Natural killer cell (primary cell): ENCODE results near the gene PTPRN2. TPM values are rescaled to one million over a fixed set of nuclear protein-coding genes. Genes with fewer than 3 reads are reported as not detected.
"Not testable (repeated sequence)": the region's sequence is repeated elsewhere in the genome, so short reads cannot be mapped to it uniquely, and the experiment has no call there.

Source experiments
- ATAC-seq, 3 donors: fragments of 150-1000 bp in 2 of 3; fragments of 200-7000 bp in 1 of 3; cut with Tn5 transposase; 1 replicate in 1 of 3; 2 replicates in 2 of 3; pipeline ENCODE4 v1.10.0; 2021; ENCODE audit warnings: mild to moderate bottlenecking in 2 of 3, moderate library complexity in 2 of 3
- DNase-seq, 2 donors: peaks; one replicate each; pipeline versions ENCODE4 v3.0.0 to v3.0.0-alpha.2; 2013 to 2021; ENCODE audit warnings: mixed read lengths in 1 of 2
- H3K27ac ChIP-seq: one replicate; pipeline ENCODE4 v1.5.1; 2013; ENCODE audit warnings: mild to moderate bottlenecking, low read length
- H3K27me3 ChIP-seq: one replicate; pipeline ENCODE4 v1.6.1; 2013; ENCODE audit warnings: low read length; ENCODE audit not compliant: control insufficient read depth, insufficient read depth
- H3K36me3 ChIP-seq: one replicate; pipeline ENCODE4 v1.6.1; 2013; ENCODE audit warnings: low read length; ENCODE audit not compliant: control insufficient read depth, insufficient read depth
- H3K4me1 ChIP-seq: one replicate; pipeline ENCODE4 v1.6.1; 2013; ENCODE audit warnings: low read length; ENCODE audit not compliant: control insufficient read depth, insufficient read depth
- H3K4me3 ChIP-seq: one replicate; pipeline ENCODE4 v1.5.1; 2013; ENCODE audit warnings: low read length
- H3K9me3 ChIP-seq: one replicate; pipeline ENCODE4 v1.6.1; 2013; ENCODE audit warnings: low read length; ENCODE audit not compliant: control insufficient read depth, insufficient read depth
- H3K27ac Mint-ChIP-seq, 2 donors: one replicate each; pipeline ENCODE4 v1.8.0; 2022; ENCODE audit warnings: mild to moderate bottlenecking in 2 of 2, mixed read lengths in 2 of 2, moderate library complexity in 1 of 2
- H3K27me3 Mint-ChIP-seq, 2 donors: one replicate each; pipeline ENCODE4 v1.8.0; 2022; ENCODE audit warnings: low read depth in 2 of 2, mixed read lengths in 2 of 2
- H3K36me3 Mint-ChIP-seq: one replicate; pipeline ENCODE4 v1.8.0; 2022; ENCODE audit warnings: mixed read lengths
- H3K4me1 Mint-ChIP-seq, 2 donors: one replicate each; pipeline ENCODE4 v1.8.0; 2022; ENCODE audit warnings: mixed read lengths in 2 of 2
- H3K4me3 Mint-ChIP-seq: one replicate; pipeline ENCODE4 v1.8.0; 2022; ENCODE audit warnings: mild to moderate bottlenecking, moderate library complexity, mixed read lengths
- H3K9me3 Mint-ChIP-seq, 2 donors: one replicate each; pipeline ENCODE4 v1.8.0; 2022; ENCODE audit warnings: mixed read lengths in 2 of 2
- WGBS: methylation state at CpG from one replicate; pipeline ENCODE4 v1.1.7; 2013; ENCODE audit warnings: missing lambda C conversion rate; ENCODE audit not compliant: insufficient coverage; 5-methylcytosine and 5-hydroxymethylcytosine counted together
- intact Hi-C: fragments of 100-400 bp; cut with micrococcal nuclease; formaldehyde crosslinking; loops from one replicate; pipeline ENCODE4 v1.14.2; 2022
- total RNA-seq, 4 donors: library from RNA; stranded (reverse); fragments of 120-200 nt in 1 of 4; gene quantifications; one replicate each; pipeline versions ENCODE4 v1.2.3 to v1.2.4, GENCODE V29; 2013 to 2022
- TF ChIP-seq, protein P1 (sequence below): fragments of 200-600 bp; IDR thresholded peaks from one replicate; pipeline ENCODE4 v1.8.0; 2022; ENCODE audit warnings: antibody characterized with exemption

The PTPRN2 gene
- total RNA-seq, 3 donors from 2014 or later (not counting 1 experiment from before 2014, with no cell fraction given) = 1.3 to 2.5 (median 1.9) TPM

DNA sequence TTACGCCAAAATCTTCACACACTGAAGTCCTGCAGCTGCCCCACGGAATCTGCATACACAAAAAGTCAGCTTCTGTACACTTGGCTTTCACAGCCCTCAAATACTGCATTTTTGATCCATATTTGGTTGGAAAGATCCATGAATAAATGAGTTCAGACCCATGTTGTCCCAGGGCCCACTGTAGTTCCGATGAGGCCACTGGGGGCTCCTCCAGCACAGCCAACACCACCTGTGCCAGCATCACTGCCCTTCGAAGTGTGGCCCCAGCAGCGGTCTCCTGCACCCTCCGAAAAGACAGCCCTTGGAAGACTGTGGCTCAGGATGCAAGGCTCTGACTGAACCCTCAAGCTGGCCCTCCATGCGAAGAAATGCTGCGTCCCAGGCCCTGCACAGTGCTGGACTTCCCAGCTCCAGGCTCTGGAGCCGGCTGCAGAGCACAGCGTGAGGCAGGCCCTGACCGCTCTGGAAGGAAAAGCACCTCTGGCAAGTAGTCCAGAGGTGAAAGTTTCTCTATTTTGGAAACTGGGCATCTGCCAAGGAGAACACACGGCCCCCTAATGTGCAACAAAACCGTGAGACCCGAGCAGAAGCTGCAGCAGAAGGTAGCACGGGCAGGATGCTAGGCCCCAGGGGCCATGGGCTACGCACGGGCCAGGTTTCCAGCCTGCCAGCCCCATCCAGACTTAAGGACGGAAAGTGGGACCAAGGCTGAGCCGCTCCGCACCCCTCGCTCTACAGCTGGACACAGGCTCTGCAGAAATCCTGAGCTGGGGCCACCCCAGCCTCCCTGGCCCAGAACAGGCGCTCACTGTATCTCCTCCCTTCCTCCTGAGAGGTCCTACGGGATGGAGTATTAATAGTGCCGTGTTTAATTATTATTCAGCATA is 62.6 kb downstream of the PTPRN2 start:
- H3K27me3 Mint-ChIP-seq = no peaks in the 10 kb centered on the region
- DNase-seq (no peak), ATAC-seq (no peak)
- H3K27ac Mint-ChIP-seq = no peak overlapping the region
- no peaks in the 10 kb centered on the region for H3K36me3 ChIP-seq
- H3K9me3 ChIP-seq = peaks cover 6% of the 10 kb centered on the region
- H3K4me1 Mint-ChIP-seq = no peaks in the 10 kb centered on the region
- H3K4me1 ChIP-seq = no peaks in the 10 kb centered on the region
- no peak overlapping the region for H3K27ac ChIP-seq
- TF ChIP-seq, protein P1, sequence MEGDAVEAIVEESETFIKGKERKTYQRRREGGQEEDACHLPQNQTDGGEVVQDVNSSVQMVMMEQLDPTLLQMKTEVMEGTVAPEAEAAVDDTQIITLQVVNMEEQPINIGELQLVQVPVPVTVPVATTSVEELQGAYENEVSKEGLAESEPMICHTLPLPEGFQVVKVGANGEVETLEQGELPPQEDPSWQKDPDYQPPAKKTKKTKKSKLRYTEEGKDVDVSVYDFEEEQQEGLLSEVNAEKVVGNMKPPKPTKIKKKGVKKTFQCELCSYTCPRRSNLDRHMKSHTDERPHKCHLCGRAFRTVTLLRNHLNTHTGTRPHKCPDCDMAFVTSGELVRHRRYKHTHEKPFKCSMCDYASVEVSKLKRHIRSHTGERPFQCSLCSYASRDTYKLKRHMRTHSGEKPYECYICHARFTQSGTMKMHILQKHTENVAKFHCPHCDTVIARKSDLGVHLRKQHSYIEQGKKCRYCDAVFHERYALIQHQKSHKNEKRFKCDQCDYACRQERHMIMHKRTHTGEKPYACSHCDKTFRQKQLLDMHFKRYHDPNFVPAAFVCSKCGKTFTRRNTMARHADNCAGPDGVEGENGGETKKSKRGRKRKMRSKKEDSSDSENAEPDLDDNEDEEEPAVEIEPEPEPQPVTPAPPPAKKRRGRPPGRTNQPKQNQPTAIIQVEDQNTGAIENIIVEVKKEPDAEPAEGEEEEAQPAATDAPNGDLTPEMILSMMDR = no peak
- H3K4me3 Mint-ChIP-seq = no peak overlapping the region
- H3K9me3 Mint-ChIP-seq = no peaks in the 10 kb centered on the region
- intact Hi-C loops = no loop called here
- 88% methylated on average over 24 of the region's 24 CpGs for WGBS
- no peaks in the 10 kb centered on the region for H3K36me3 Mint-ChIP-seq
- H3K4me3 ChIP-seq = no peak overlapping the region
- no peaks in the 10 kb centered on the region for H3K27me3 ChIP-seq

DNA sequence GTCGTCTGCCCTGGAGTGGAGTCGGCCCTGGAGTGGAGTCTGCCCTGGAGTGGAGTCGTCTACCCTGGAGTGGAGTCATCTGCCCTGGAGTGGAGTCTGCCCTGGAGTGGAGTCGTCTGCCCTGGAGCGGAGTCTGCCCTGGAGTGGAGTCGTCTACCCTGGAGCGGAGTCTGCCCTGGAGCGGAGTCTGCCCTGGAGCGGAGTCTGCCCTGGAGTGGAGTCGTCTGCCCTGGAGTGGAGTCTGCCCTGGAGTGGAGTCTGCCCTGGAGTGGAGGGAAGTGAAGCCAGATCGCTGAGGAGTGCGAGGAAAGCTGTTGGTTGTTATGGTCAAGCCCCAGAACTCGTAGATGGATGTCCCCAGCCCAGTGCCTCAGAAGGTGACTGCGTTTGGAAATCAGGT is 63.3 kb downstream of the PTPRN2 start:
- H3K27me3 Mint-ChIP-seq, intact Hi-C loops, DNase-seq, H3K36me3 ChIP-seq, H3K9me3 Mint-ChIP-seq, H3K4me1 ChIP-seq, H3K27ac ChIP-seq, H3K27ac Mint-ChIP-seq, H3K27me3 ChIP-seq, H3K4me3 ChIP-seq, H3K4me1 Mint-ChIP-seq, H3K9me3 ChIP-seq, H3K4me3 Mint-ChIP-seq, H3K36me3 Mint-ChIP-seq, ATAC-seq: not testable (repeated sequence)
- WGBS = 80% methylated on average over 11 of the region's 14 CpGs

DNA sequence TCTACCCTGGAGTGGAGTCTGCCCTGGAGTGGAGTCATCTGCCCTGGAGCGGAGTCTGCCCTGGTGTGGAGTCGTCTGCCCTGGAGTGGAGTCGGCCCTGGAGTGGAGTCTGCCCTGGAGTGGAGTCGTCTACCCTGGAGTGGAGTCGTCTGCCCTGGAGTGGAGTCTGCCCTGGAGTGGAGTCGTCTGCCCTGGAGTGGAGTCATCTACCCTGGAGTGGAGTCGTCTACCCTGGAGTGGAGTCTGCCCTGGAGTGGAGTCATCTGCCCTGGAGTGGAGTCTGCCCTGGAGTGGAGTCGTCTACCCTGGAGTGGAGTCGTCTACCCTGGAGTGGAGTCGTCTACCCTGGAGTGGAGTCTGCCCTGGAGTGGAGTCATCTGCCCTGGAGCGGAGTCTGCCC is 63.7 kb downstream of the PTPRN2 start:
- DNase-seq, H3K9me3 Mint-ChIP-seq, H3K4me1 ChIP-seq, H3K4me3 ChIP-seq, H3K27me3 Mint-ChIP-seq, H3K27me3 ChIP-seq, ATAC-seq, H3K27ac ChIP-seq, H3K36me3 ChIP-seq, H3K4me1 Mint-ChIP-seq, H3K27ac Mint-ChIP-seq, H3K4me3 Mint-ChIP-seq, intact Hi-C loops, H3K36me3 Mint-ChIP-seq, H3K9me3 ChIP-seq: not testable (repeated sequence)
- no CpG with 5 or more reads among the region's 11 CpGs for WGBS

DNA sequence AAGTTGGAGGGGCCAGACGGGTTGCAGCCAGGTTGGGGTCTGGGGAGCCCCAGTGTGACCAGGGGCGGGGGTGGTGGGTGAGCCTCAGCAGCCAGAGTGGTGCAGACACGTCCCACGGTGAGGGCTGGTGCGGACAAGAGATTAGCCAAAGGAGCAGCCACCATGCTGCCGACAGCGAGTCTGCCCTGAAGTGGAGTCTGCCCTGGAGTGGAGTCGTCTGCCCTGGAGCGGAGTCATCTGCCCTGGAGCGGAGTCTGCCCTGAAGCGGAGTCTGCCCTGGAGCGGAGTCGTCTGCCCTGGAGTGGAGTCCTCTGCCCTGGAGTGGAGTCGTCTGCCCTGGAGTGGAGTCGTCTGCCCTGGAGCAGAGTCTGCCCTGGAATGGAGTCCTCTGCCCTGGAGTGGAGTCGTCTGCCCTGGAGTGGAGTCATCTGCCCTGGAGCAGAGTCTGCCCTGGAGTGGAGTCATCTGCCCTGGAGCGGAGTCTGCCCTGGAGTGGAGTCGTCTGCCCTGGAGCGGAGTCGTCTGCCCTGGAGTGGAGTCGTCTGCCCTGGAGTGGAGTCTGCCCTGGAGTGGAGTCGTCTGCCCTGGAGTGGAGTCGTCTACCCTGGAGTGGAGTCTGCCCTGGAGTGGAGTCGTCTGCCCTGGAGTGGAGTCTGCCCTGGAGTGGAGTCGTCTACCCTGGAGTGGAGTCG is 64.3 kb downstream of the PTPRN2 start:
- H3K4me3 ChIP-seq, H3K27me3 ChIP-seq, H3K4me1 ChIP-seq, H3K4me3 Mint-ChIP-seq, H3K27ac Mint-ChIP-seq, ATAC-seq, H3K4me1 Mint-ChIP-seq, intact Hi-C loops, H3K27ac ChIP-seq, H3K9me3 Mint-ChIP-seq, H3K27me3 Mint-ChIP-seq, H3K36me3 ChIP-seq, H3K9me3 ChIP-seq, H3K36me3 Mint-ChIP-seq, DNase-seq: not testable (repeated sequence)
- WGBS = 93% methylated on average over 22 of the region's 26 CpGs

DNA sequence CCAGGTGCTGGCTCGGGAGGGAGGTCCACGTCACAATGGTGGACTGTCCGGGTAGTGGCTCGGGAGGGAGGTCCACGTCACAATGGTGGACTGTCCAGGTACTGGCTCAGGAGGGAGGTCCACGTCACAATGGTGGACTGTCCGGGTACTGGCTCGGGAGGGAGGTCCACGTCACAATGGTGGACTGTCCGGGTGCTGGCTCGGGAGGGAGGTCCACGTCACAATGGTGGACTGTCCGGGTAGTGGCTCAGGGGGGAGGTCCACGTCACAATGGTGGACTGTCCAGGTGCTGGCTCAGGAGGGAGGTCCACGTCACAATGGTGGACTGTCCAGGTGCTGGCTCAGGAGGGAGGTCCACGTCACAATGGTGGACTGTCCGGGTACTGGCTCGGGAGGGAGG is 65.8 kb downstream of the PTPRN2 start:
- H3K4me1 ChIP-seq, H3K9me3 ChIP-seq, H3K27me3 ChIP-seq, ATAC-seq, H3K4me3 ChIP-seq, intact Hi-C loops, H3K27me3 Mint-ChIP-seq, H3K9me3 Mint-ChIP-seq, H3K36me3 ChIP-seq, H3K4me1 Mint-ChIP-seq, DNase-seq, H3K4me3 Mint-ChIP-seq, H3K27ac ChIP-seq, H3K27ac Mint-ChIP-seq, H3K36me3 Mint-ChIP-seq: not testable (repeated sequence)
- WGBS = 77% methylated on average over 4 of the region's 18 CpGs
